GM12872 (cell line): Measurements from ENCODE around the gene DENND10.

Source experiments
- CTCF ChIP-seq: IDR thresholded peaks from 3 replicates; pipeline ENCODE4 v1.5.1; 2011; ENCODE audit warnings: low read depth, mild to moderate bottlenecking, low read length, moderate library complexity; ENCODE audit not compliant: insufficient read depth

The DENND10 gene

GRCh38 chr10:119101366-119102098, 2.4 kb upstream of the DENND10 start:
- no peak for TF ChIP-seq CTCF

GRCh38 chr10:119103241-119103902, 541 bp upstream of the DENND10 start:
- no peak for TF ChIP-seq CTCF

GRCh38 chr10:119104654-119105015, 722 bp downstream of the DENND10 start:
- no peak for TF ChIP-seq CTCF

- no peak for TF ChIP-seq CTCF
Measured at GRCh38 chr10:119105155-119105554, 1.2 kb downstream of the DENND10 start.

GRCh38 chr10:119112056-119112455, 8.1 kb downstream of the DENND10 start:
- no peak for TF ChIP-seq CTCF

GRCh38 chr10:119113751-119114732, 10.1 kb downstream of the DENND10 start:
- no peak for TF ChIP-seq CTCF

- TF ChIP-seq CTCF, result no peak
Measured at GRCh38 chr10:119115926-119116325, 12.0 kb downstream of the DENND10 start.
